ENCODE measurements around the gene UBE2A. TPM values are rescaled to one million over a fixed set of nuclear protein-coding genes. Genes with fewer than 3 reads are reported as not detected.

Gene UBE2A
- total and polyA plus RNA-seq, 2 donors (not counting 3 experiments of a cell fraction or from before 2014, with no cell fraction given), result 40.7 to 66.9 TPM

DNA sequence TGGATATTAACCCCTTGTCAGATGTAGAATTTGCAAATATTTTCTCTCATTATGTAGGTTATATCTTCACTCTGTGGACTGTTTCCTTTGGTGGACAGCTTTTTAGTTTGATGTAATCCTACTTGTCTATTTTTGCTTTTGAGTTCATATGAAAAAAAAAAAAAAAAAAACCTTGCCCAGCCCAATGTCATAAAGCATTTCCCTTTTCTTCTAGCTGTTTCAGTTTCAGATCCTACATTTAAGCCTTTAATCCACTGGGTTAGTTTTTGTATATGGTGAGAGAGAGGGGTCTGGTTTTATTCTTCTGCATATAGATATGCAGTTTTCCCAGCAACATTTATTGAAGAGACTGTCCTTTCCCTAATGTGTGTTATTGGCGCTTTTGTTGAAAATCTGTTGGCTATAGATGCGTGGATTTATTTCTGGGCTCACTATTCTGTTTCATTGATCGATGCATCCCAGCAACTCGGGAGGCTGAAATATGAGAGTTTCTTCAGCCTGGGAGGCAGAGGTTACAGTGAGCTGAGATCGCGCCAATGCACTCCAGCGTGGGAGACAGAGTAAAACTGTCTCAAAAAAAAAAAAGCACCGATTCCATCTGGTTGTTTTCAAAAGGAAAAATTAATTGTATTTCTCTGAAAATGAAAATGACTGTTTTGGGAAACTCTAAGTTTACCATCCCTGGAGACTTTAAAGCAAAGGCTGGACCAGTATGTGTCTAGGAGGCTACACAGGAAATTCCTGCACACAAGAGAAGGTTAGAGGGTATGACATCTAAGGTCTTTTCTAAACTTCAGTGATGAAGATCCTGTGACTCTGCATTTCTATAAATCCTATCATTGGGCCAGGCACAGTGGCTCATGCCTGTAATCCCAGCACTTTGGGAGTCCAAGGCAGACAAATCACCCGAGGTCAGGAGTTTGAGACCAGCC lies 44.8 kb upstream of the UBE2A start:
- POLR2A ChIA-PET, result no interaction called here
- FAIRE-seq, result no peak
- dilution Hi-C loops (cut with MboI; ENCODE audit: extremely low pct_ligation_motif_present, low sequenced_read_pairs), result no loop called here

More for the DNA sequence above, 44.8 kb upstream of the UBE2A start:
- CTCF ChIA-PET, result no interaction called here
- no peak for TF ChIP-seq MYC (IDR thresholded peaks at IDR 0.05; ENCODE audit: low read depth, low read length)
- TF ChIP-seq EZH2 (IDR thresholded peaks at IDR 0.05; ENCODE audit: borderline replicate concordance, low read depth, low read length, severe bottlenecking), result no peak
- TF ChIP-seq, protein P1, sequence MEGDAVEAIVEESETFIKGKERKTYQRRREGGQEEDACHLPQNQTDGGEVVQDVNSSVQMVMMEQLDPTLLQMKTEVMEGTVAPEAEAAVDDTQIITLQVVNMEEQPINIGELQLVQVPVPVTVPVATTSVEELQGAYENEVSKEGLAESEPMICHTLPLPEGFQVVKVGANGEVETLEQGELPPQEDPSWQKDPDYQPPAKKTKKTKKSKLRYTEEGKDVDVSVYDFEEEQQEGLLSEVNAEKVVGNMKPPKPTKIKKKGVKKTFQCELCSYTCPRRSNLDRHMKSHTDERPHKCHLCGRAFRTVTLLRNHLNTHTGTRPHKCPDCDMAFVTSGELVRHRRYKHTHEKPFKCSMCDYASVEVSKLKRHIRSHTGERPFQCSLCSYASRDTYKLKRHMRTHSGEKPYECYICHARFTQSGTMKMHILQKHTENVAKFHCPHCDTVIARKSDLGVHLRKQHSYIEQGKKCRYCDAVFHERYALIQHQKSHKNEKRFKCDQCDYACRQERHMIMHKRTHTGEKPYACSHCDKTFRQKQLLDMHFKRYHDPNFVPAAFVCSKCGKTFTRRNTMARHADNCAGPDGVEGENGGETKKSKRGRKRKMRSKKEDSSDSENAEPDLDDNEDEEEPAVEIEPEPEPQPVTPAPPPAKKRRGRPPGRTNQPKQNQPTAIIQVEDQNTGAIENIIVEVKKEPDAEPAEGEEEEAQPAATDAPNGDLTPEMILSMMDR (IDR thresholded peaks at IDR 0.05; ENCODE audit: extremely low read depth in 1 of 2, insufficient read depth in 1 of 2, low read depth in 1 of 2, low read length in 2 of 2), result no peak
- TF ChIP-seq FOS (IDR thresholded peaks at IDR 0.05; ENCODE audit: borderline replicate concordance, insufficient read depth, low read length), result no peak
- TF ChIP-seq MAX (IDR thresholded peaks at IDR 0.05; ENCODE audit: insufficient read depth, insufficient read length), result no peak
- no peak for TF ChIP-seq JUN (IDR thresholded peaks at IDR 0.05; ENCODE audit: borderline replicate concordance, insufficient read depth, insufficient read length, low read depth)
- TF ChIP-seq GATA2 (IDR thresholded peaks at IDR 0.05; ENCODE audit: insufficient read depth, insufficient read length, low read depth, low read length), result no peak
- no peak for TF ChIP-seq POLR2AphosphoS5 (IDR thresholded peaks at IDR 0.05; ENCODE audit: insufficient read depth, low read depth, low read length)
- no peak for TF ChIP-seq POLR2A (IDR thresholded peaks at IDR 0.05; ENCODE audit: low read depth, low read length)
- BruUV-seq (replicated peaks), result no TSS peak
- no peaks in the 10 kb centered on the region for H3K9me3 ChIP-seq (replicated peaks; ENCODE audit: control insufficient read depth, insufficient read depth, low read length)
- DNase-seq (ENCODE audit: low read depth, low spot score), result no peak
- no peaks in the 10 kb centered on the region for H3K27me3 ChIP-seq (ENCODE audit: control insufficient read depth in 2 of 2, insufficient read depth in 2 of 2, low read length in 2 of 2)
- H4K20me1 ChIP-seq (replicated peaks; ENCODE audit: control insufficient read depth, extremely low read depth, insufficient read depth, low read length), result no peaks in the 10 kb centered on the region
- H3K9me1 ChIP-seq (replicated peaks; ENCODE audit: control insufficient read depth, extremely low read depth, insufficient read depth, low read length), result no peaks in the 10 kb centered on the region
- no peak overlapping the region for H3K9ac ChIP-seq (replicated peaks; ENCODE audit: extremely low read depth, insufficient read depth, low read length)
- intact Hi-C loops (cut with micrococcal nuclease), result no loop called here
- no peaks in the 10 kb centered on the region for H3K36me3 ChIP-seq (ENCODE audit: control insufficient read depth in 2 of 2, extremely low read depth in 1 of 2, insufficient read depth in 2 of 2, low read length in 2 of 2)
- no peak overlapping the region for H3K4me2 ChIP-seq (ENCODE audit: insufficient read depth, low read length)
- H2AFZ ChIP-seq (ENCODE audit: low read depth, low read length), result no peak overlapping the region
- no peaks in the 10 kb centered on the region for H3K79me2 ChIP-seq (ENCODE audit: control insufficient read depth, insufficient read depth, low read length)
- H3K27ac ChIP-seq (ENCODE audit: insufficient read depth, low read depth, low read length), result no peak overlapping the region
- H3K4me1 ChIP-seq (ENCODE audit: control insufficient read depth, extremely low read depth, insufficient read depth, low read length), result no peaks in the 10 kb centered on the region
- no peak overlapping the region for H3K4me3 ChIP-seq (replicated peaks in 1 of 3; ENCODE audit: insufficient read depth in 1 of 3, low read depth in 1 of 3, low read length in 3 of 3)
